Measurements from ENCODE around the gene TMC2.
"Not testable (repeated sequence)": the region's sequence is repeated elsewhere in the genome, so short reads cannot be mapped to it uniquely, and the experiment has no call there.

GRCh38 chr20:2506426-2506825 lies 29.9 kb upstream of the TMC2 start:
- not testable (repeated sequence) for TF ChIP-seq CTCF, POLR2A (IDR thresholded peaks at IDR 0.05)
